SK-N-SH treated with all-trans-retinoic acid at 6 μM for 48 hours (cell line): Measurements from ENCODE around the gene LTBP1.

Experiments
- ATAC-seq: fragments of 200-7000 bp; cut with Tn5 transposase; 3 replicates; pipeline ENCODE4 v1.9.1; 2020; ENCODE audit warnings: mild to moderate bottlenecking, moderate library complexity
- ARNTL ChIP-seq: fragments of 450-650 bp; formaldehyde crosslinking; IDR thresholded peaks from 2 replicates; pipeline ENCODE4 v1.5.0; 2020; ENCODE audit warnings: low read depth, mild to moderate bottlenecking, moderate library complexity, borderline replicate concordance
- BACH2 ChIP-seq: fragments of 250-450 bp; sonication (Bioruptor Pico); IDR thresholded peaks from 2 replicates; pipeline ENCODE4 v1.9.0; 2021; ENCODE audit warnings: mild to moderate bottlenecking, borderline replicate concordance
- CSDC2 ChIP-seq: fragments of 250-450 bp; sonication (Bioruptor Pico); IDR thresholded peaks from 2 replicates; pipeline ENCODE4 v1.5.0; 2020; ENCODE audit warnings: mild to moderate bottlenecking, moderate library complexity
- ESRRG ChIP-seq: fragments of 250-450 bp; sonication (Bioruptor Pico); IDR thresholded peaks from 2 replicates; pipeline ENCODE4 v1.6.1; 2021; ENCODE audit warnings: mild to moderate bottlenecking
- GLIS3 ChIP-seq: fragments of 250-450 bp; sonication (Bioruptor Pico); IDR thresholded peaks from 2 replicates; pipeline ENCODE4 v1.5.0; 2020; ENCODE audit warnings: mild to moderate bottlenecking, moderate library complexity
- ISL1 ChIP-seq: fragments of 250-450 bp; sonication (Bioruptor Pico); IDR thresholded peaks from 2 replicates; pipeline ENCODE4 v2.1.2; 2022; ENCODE audit warnings: mild to moderate bottlenecking, moderate library complexity
- OSR1 ChIP-seq: fragments of 250-450 bp; sonication (Bioruptor Pico); IDR thresholded peaks from 2 replicates; pipeline ENCODE4 v1.8.0; 2022; ENCODE audit warnings: moderate library complexity, mild to moderate bottlenecking, inconsistent platforms
- PPARA ChIP-seq: fragments of 250-450 bp; sonication (Bioruptor Pico); IDR thresholded peaks from 2 replicates; pipeline ENCODE4 v1.5.0; 2020; ENCODE audit warnings: mild to moderate bottlenecking, borderline replicate concordance
- RARB ChIP-seq: fragments of 250-450 bp; sonication (Bioruptor Pico); IDR thresholded peaks from 2 replicates; pipeline ENCODE4 v1.8.0; 2021; ENCODE audit warnings: mild to moderate bottlenecking, moderate library complexity
- SNAI2 ChIP-seq: fragments of 250-450 bp; sonication (Bioruptor Pico); IDR thresholded peaks from 2 replicates; pipeline ENCODE4 v1.5.0; 2020; ENCODE audit warnings: mild to moderate bottlenecking, moderate library complexity
- TCF4 ChIP-seq: fragments of 250-450 bp; sonication (Bioruptor Pico); IDR thresholded peaks from 2 replicates; pipeline ENCODE4 v1.8.0; 2021; ENCODE audit warnings: mild to moderate bottlenecking, moderate library complexity, borderline replicate concordance
- TOX ChIP-seq: fragments of 250-450 bp; sonication (Bioruptor Pico); IDR thresholded peaks from 2 replicates; pipeline ENCODE4 v1.8.0; 2021; ENCODE audit warnings: mild to moderate bottlenecking, moderate library complexity, borderline replicate concordance
- ZC3H10 ChIP-seq: fragments of 250-450 bp; sonication (Bioruptor Pico); IDR thresholded peaks from 2 replicates; pipeline ENCODE4 v1.5.1; 2021; ENCODE audit warnings: mild to moderate bottlenecking, moderate library complexity
- ZFP3 ChIP-seq: fragments of 250-450 bp; sonication (Bioruptor Pico); IDR thresholded peaks from 2 replicates; pipeline ENCODE4 v1.5.0; 2020; ENCODE audit warnings: mild to moderate bottlenecking, moderate library complexity
- ZFP30 ChIP-seq: fragments of 450-650 bp; formaldehyde crosslinking; IDR thresholded peaks from 2 replicates; pipeline ENCODE4 v1.5.0; 2022; ENCODE audit warnings: mild to moderate bottlenecking, moderate library complexity
- ZNF565 ChIP-seq: fragments of 450-650 bp; formaldehyde crosslinking; conservative IDR thresholded peaks from 2 replicates; pipeline ENCODE4 v1.5.0; 2020; ENCODE audit warnings: low read depth, mild to moderate bottlenecking, moderate library complexity
- ZNF8 ChIP-seq: fragments of 450-650 bp; formaldehyde crosslinking; IDR thresholded peaks from 2 replicates; pipeline ENCODE4 v1.5.0; 2020; ENCODE audit warnings: mild to moderate bottlenecking, moderate library complexity
- TF ChIP-seq, protein P1 (sequence below): fragments of 250-450 bp; sonication (Bioruptor Pico); IDR thresholded peaks from 2 replicates; pipeline ENCODE4 v1.8.0; 2020; ENCODE audit warnings: mild to moderate bottlenecking, moderate library complexity, borderline replicate concordance
- TF ChIP-seq, protein P2 (sequence below): fragments of 250-450 bp; sonication (Bioruptor Pico); IDR thresholded peaks from 2 replicates; pipeline ENCODE4 v1.8.0; 2021; ENCODE audit warnings: low read depth, mild to moderate bottlenecking, moderate library complexity, borderline replicate concordance
- TF ChIP-seq, protein P3 (sequence below): fragments of 250-450 bp; sonication (Bioruptor Pico); IDR thresholded peaks from 2 replicates; pipeline ENCODE4 v1.5.0; 2020; ENCODE audit warnings: mild to moderate bottlenecking, moderate library complexity
- TF ChIP-seq, protein P4 (sequence below): fragments of 250-450 bp; sonication (Bioruptor Pico); IDR thresholded peaks from 2 replicates; pipeline ENCODE4 v1.5.1; 2020; ENCODE audit warnings: low read depth, mild to moderate bottlenecking, moderate library complexity
- TF ChIP-seq, protein P5 (sequence below): fragments of 250-450 bp; sonication (Bioruptor Pico); IDR thresholded peaks from 2 replicates; pipeline ENCODE4 v1.5.1; 2021; ENCODE audit warnings: mild to moderate bottlenecking, moderate library complexity

Gene LTBP1

DNA sequence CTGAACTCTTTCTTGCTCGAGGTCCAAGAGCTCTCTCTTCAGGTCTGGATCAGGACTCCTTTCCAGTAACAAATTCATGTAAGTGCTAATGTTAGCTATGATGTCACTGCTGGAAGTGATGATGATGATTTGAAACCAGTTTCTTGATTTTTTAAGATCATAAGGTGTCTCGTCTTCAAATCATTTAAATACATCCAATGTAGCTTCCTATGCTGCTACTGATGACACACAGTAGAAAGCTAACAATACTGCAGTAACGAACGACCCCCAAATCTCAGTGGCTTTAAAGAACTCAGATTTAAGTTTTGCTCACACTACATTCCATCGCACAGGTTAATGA is 13.0 kb upstream of the LTBP1 start:
- no peak for ATAC-seq
- no peak for TF ChIP-seq ZFP30 (CRISPR knock-in tag)
- TF ChIP-seq, protein P1, sequence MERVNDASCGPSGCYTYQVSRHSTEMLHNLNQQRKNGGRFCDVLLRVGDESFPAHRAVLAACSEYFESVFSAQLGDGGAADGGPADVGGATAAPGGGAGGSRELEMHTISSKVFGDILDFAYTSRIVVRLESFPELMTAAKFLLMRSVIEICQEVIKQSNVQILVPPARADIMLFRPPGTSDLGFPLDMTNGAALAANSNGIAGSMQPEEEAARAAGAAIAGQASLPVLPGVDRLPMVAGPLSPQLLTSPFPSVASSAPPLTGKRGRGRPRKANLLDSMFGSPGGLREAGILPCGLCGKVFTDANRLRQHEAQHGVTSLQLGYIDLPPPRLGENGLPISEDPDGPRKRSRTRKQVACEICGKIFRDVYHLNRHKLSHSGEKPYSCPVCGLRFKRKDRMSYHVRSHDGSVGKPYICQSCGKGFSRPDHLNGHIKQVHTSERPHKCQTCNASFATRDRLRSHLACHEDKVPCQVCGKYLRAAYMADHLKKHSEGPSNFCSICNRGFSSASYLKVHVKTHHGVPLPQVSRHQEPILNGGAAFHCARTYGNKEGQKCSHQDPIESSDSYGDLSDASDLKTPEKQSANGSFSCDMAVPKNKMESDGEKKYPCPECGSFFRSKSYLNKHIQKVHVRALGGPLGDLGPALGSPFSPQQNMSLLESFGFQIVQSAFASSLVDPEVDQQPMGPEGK (CRISPR knock-in tag): no peak
- no peak for TF ChIP-seq ESRRG (CRISPR knock-in tag)
- no peak for TF ChIP-seq ZFP3 (CRISPR knock-in tag)
- no peak for TF ChIP-seq ZNF8

DNA sequence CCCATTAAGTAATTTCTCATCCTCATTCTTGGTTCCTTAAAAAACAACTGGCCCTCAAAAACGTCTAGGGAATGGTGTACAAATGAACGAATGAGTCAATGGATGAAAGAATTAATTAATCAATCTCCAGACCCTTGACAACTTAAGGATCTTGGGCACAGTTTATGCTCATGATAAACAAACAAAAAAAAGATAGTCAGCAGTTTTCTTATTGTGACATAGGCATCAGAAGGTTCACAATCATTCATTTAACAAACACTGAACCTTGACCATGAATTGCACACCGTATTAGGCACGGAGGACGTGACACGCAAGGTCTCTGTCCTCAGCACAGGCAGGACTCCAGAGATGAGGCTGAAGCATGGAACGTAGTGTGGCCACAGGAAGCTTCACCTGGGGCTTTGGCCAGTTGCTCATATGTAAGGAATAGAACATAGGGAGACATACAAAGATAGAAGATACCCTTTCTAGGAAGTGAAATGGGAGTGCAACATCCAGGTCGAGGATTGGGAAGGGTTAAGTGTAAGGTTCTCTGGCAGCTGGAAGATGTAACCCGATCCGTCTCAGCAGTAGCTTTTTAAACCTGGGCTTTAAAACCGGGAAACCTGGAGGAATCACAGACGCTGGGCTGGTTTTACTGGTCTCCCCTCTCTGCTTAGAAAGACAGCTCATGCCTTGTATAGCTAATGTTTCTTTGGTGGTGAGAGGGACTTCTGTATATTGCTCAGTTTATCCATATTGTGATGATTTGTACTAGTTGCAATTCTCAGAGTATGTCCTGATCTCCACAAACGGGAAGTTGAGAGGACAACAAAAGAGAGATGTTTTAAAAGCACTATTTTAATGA is 8.9 kb upstream of the LTBP1 start:
- TF ChIP-seq, protein P1 (CRISPR knock-in tag): no peak
- TF ChIP-seq BACH2 (CRISPR knock-in tag) (no peak), GLIS3 (CRISPR knock-in tag) (no peak), CSDC2 (CRISPR knock-in tag) (no peak), ZC3H10 (CRISPR knock-in tag) (no peak), ZFP3 (CRISPR knock-in tag) (no peak), SNAI2 (CRISPR knock-in tag) (no peak), PPARA (CRISPR knock-in tag) (no peak), ISL1 (no peak)
- peak; percentile 83 for ATAC-seq

DNA sequence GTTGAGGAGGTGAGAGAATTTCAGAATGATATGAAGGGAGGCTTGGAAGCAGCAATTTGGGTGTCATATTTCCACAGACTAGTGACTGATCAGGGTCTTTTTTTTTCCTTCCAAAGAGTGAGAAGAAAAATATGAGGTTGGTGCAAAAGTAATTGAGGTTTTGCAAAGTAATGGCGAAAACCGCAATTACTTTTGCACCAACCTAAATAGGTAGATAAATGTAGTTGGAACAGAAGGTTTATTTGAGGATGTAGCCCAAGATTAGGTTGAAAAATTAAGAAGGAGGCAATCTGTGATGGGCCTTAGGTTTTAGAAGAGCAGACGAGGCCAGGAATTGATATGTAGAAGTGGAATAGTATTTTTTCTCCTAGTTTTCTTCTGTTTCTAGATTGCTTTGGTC is 7.8 kb upstream of the LTBP1 start:
- no peak for ATAC-seq
- TF ChIP-seq ZNF565 (no peak), OSR1 (CRISPR knock-in tag) (no peak), ZFP3 (CRISPR knock-in tag) (no peak), TCF4 (no peak), ISL1 (no peak), RARB (CRISPR knock-in tag) (no peak), ZNF8 (no peak), ZC3H10 (CRISPR knock-in tag) (no peak), GLIS3 (CRISPR knock-in tag) (no peak), SNAI2 (CRISPR knock-in tag) (no peak), BACH2 (CRISPR knock-in tag) (no peak), PPARA (CRISPR knock-in tag) (no peak), ARNTL (CRISPR knock-in tag) (no peak), TOX (CRISPR knock-in tag) (no peak), ZFP30 (CRISPR knock-in tag) (no peak)
- TF ChIP-seq, protein P2, sequence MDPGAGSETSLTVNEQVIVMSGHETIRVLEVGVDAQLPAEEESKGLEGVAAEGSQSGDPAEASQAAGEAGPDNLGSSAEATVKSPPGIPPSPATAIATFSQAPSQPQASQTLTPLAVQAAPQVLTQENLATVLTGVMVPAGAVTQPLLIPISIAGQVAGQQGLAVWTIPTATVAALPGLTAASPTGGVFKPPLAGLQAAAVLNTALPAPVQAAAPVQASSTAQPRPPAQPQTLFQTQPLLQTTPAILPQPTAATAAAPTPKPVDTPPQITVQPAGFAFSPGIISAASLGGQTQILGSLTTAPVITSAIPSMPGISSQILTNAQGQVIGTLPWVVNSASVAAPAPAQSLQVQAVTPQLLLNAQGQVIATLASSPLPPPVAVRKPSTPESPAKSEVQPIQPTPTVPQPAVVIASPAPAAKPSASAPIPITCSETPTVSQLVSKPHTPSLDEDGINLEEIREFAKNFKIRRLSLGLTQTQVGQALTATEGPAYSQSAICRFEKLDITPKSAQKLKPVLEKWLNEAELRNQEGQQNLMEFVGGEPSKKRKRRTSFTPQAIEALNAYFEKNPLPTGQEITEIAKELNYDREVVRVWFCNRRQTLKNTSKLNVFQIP (CRISPR knock-in tag): no peak
- TF ChIP-seq, protein P3, sequence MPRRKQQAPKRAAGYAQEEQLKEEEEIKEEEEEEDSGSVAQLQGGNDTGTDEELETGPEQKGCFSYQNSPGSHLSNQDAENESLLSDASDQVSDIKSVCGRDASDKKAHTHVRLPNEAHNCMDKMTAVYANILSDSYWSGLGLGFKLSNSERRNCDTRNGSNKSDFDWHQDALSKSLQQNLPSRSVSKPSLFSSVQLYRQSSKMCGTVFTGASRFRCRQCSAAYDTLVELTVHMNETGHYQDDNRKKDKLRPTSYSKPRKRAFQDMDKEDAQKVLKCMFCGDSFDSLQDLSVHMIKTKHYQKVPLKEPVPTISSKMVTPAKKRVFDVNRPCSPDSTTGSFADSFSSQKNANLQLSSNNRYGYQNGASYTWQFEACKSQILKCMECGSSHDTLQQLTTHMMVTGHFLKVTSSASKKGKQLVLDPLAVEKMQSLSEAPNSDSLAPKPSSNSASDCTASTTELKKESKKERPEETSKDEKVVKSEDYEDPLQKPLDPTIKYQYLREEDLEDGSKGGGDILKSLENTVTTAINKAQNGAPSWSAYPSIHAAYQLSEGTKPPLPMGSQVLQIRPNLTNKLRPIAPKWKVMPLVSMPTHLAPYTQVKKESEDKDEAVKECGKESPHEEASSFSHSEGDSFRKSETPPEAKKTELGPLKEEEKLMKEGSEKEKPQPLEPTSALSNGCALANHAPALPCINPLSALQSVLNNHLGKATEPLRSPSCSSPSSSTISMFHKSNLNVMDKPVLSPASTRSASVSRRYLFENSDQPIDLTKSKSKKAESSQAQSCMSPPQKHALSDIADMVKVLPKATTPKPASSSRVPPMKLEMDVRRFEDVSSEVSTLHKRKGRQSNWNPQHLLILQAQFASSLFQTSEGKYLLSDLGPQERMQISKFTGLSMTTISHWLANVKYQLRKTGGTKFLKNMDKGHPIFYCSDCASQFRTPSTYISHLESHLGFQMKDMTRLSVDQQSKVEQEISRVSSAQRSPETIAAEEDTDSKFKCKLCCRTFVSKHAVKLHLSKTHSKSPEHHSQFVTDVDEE (CRISPR knock-in tag): no peak
- TF ChIP-seq, protein P4, sequence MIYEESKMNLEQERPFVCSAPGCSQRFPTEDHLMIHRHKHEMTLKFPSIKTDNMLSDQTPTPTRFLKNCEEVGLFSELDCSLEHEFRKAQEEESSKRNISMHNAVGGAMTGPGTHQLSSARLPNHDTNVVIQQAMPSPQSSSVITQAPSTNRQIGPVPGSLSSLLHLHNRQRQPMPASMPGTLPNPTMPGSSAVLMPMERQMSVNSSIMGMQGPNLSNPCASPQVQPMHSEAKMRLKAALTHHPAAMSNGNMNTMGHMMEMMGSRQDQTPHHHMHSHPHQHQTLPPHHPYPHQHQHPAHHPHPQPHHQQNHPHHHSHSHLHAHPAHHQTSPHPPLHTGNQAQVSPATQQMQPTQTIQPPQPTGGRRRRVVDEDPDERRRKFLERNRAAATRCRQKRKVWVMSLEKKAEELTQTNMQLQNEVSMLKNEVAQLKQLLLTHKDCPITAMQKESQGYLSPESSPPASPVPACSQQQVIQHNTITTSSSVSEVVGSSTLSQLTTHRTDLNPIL (CRISPR knock-in tag): no peak
- TF ChIP-seq, protein P1 (CRISPR knock-in tag): no peak
- TF ChIP-seq, protein P5, sequence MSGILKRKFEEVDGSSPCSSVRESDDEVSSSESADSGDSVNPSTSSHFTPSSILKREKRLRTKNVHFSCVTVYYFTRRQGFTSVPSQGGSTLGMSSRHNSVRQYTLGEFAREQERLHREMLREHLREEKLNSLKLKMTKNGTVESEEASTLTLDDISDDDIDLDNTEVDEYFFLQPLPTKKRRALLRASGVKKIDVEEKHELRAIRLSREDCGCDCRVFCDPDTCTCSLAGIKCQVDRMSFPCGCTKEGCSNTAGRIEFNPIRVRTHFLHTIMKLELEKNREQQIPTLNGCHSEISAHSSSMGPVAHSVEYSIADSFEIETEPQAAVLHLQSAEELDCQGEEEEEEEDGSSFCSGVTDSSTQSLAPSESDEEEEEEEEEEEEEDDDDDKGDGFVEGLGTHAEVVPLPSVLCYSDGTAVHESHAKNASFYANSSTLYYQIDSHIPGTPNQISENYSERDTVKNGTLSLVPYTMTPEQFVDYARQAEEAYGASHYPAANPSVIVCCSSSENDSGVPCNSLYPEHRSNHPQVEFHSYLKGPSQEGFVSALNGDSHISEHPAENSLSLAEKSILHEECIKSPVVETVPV (CRISPR knock-in tag): no peak
